ENCODE measurements around the gene LSM12.
"Not testable (repeated sequence)": the region's sequence is repeated elsewhere in the genome, so short reads cannot be mapped to it uniquely, and the experiment has no call there.

The LSM12 gene

DNA sequence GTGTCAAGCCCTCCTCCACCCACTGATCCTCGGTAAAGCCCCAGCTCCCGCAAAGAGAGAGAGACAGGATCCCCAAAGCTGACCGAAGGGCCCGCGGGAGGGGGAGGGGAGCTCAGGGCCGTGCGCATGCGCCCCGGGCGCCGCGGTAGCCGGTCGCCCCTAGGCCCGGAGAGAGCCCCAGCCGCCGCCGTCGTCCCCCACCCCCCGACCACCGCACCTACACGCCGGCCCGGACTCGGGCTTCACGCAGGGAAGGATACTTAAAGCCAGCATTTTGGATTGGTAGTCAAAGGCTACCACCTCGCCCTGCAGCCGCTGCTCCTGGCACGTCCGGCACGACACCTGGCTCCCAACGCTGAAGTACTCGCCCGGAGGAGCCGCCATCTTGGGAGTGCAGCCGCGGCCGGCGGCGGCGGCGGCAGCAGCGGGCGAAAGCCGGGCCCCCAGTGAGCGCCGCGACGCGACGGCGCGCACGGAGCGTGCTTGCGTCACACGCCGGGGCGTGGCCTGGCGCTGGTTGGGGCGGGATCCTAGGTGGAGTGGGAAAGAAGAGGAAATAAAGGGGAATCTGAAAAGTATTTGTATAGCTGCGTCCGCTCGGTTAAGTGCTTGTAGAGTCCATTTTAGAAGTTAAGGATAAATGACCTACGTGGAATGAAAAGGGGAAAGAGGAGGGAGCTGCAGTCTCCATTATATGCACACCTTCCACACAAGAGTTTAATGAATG lies at the start of gene LSM12:
LSM12 (minus strand) TSS at position 468 of the 727 bp plus-strand sequence; CDS start at position 384, 84 bp downstream.
- DNase-seq (ENCODE audit: low read depth, low spot score), result peak; percentile 50

DNA sequence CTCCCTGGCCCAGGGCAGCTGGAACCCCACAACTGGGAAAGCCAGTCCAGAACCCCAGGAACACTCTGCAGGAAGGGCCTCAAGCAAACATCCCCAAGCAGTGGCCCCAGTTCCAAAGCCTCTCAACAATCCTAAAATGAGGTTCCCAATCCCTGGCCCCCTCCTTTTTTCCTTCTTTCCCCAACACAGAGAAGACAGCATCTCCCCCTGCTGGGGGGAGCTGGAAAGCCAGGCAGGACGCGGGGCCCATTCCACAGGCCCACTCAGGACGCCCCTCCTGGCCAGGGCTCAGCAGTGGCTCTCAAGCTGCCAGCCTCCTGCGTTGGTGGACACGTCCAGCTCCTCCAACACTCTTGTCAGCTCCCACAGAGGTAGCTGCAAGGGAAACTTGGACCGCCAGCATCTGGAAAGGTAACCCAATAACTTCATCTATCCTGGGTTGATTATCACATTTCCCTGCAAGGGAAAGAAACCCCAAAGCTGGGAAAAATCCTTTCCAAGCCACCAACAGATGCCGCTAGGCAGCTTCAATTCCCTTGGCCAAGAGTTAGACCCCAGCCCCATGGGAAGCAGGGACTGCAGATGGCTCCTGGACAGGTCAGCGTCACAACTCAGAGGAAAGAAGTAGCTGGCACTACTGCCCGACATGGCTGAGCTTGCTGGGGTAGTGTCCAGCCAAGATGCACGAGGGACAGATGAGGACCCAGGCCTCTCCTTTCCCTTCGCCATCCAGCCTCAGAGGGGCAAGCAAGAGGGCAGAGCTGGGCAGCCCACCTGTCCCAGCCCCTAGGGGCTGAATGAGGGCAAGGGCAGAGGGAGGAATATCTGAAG lies 49.3 kb upstream of the LSM12 start:
- DNase-seq (ENCODE audit: low read depth, low spot score), result no peak

GRCh38 chr17:44113868-44114840 lies 47.7 kb upstream of the LSM12 start:
- DNase-seq (ENCODE audit: low read depth, low spot score), result no peak

- no peak for DNase-seq (ENCODE audit: low read depth, low spot score)
Measured at GRCh38 chr17:44113382-44113781, 46.9 kb upstream of the LSM12 start.

- DNase-seq (ENCODE audit: low read depth, low spot score), result no peak
Measured at GRCh38 chr17:44112284-44113280, 46.1 kb upstream of the LSM12 start.

GRCh38 chr17:44111777-44112176 lies 45.3 kb upstream of the LSM12 start:
- DNase-seq (ENCODE audit: low read depth, low spot score), result no peak

GRCh38 chr17:44110823-44111633 lies 44.6 kb upstream of the LSM12 start:
- no peak for DNase-seq (ENCODE audit: low read depth, low spot score)

DNA sequence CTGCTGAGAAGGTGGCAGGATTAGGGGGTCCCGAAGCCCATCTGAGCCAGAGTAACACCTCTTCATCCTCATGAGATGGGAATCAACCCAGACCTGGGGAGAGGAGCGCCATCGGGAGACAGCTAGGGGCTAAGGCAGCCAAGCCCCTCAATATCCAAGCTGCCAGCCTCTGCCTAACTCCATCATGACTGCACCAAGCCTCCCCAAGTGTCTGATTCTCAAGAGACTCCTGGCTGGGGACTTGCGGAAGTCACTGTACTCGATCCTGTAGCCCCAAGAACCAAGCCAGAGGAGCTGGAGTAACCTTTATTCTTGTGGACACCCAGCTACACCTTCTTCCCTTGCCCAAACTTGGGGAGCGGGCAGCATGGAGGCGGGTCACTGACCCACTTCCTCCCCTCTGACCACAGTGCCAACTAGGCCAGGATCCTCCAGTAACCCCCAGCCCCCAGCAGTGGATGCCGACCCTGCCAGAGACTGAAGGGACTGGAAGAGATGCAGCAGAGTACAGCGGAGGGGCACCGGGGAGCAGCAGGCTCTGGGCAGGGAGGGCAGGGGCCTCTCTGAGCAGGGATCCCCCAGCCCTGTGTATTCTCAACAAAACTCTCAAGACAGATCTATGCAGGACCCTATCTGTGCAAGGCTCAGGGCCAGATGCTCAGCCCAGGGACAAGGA lies 43.7 kb upstream of the LSM12 start:
- no peak for DNase-seq (ENCODE audit: low read depth, low spot score)

DNA sequence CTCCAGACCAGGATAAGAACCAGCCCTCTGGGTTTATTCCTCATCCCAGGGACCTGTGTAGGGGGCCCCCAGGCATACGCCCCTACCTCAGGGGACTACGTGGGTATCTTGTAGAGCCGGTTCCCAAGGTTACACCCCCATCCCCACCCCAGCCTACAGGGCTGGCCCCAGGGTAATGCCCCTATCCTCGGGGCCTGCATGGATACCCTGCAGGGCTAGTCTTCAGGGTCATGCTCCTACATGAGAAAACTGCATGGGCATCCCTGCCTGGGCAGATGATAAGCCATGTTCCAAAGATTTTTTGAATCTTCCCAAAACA lies 42.8 kb upstream of the LSM12 start:
- DNase-seq (ENCODE audit: low read depth, low spot score), result no peak

DNA sequence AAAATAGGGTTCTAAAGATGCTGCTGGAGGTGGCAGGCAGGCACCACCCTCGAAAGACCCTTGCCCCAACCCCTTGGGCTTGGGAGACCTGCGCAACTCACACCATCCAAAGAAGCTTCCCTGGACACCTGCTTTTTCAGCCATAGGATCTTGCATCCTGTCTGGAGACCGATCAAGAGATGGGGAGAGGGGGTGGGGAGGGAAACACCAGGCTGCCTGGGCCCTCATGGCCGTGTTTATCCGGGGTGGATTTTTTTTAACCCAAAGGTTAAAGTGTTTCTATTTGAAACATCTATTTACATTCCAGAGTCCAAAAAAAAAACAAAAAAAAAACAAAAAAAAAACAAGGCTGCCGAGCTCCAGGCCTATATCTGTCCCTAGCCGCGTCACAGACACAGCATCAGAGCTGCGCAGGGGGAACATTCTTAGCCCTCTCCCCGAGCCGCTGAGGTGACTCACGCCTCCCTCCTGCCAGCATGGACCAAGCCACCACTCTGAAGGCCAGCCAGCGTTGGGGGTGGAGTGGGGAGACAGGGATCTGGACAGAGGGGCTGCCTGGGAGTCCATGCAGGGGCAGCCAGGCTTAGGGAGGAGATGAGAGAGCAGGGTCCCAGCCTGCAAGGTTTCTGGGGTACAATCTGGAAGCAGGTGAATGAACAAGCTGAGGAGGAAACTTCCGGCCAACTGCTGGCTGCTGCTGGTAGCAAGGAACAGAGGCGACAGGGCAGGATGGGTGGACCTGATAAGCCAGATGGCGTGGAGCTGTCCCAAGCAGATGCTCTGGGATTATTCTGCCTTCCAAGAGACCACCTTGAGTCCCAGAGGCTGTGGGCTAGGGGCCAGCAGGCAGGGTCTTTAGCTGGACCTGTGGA lies 42.2 kb upstream of the LSM12 start:
- no peak for DNase-seq (ENCODE audit: low read depth, low spot score)

GRCh38 chr17:44106801-44107200 lies 40.3 kb upstream of the LSM12 start:
- no peak for DNase-seq (ENCODE audit: low read depth, low spot score)

- DNase-seq (ENCODE audit: low read depth, low spot score), result no peak
Measured at GRCh38 chr17:44105941-44106340, 39.5 kb upstream of the LSM12 start.

GRCh38 chr17:44105483-44105882 lies 39.0 kb upstream of the LSM12 start:
- DNase-seq (ENCODE audit: low read depth, low spot score), result no peak

GRCh38 chr17:44102849-44103622 lies 36.6 kb upstream of the LSM12 start:
- DNase-seq (ENCODE audit: low read depth, low spot score), result no peak

DNA sequence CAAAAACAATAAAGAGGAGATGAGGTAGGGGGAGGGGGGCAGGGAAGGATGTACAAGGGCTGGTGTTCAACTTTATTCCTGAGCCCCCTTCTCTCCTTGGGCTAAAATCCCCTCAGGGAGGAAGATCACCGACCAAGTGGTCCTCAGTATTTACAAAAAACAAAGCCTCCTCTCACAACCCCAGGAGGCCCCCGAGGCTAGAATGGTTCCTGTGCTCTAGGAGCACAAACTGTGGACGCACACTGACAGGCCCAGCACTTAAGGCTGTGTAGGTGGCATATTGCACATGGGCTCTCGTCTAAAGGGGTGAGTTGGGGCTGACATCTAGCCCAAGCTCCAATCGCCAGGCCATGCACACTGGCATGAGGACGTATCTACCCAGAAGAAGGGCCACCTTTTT lies 35.4 kb upstream of the LSM12 start:
- DNase-seq (ENCODE audit: low read depth, low spot score), result not testable (repeated sequence)

GRCh38 chr17:44097110-44097958 lies 30.9 kb upstream of the LSM12 start:
- no peak for DNase-seq (ENCODE audit: low read depth, low spot score)

Data from iPS DF 19.7 (cell line).